Mucosa of descending colon (tissue), 3 donors: ENCODE data around the gene GTF3C2. TPM values are rescaled to one million over a fixed set of nuclear protein-coding genes. Genes with fewer than 3 reads are reported as not detected.

Source experiments
- ATAC-seq: fragments of 200-7000 bp; cut with Tn5 transposase; one replicate; pipeline ENCODE4 v1.9.1; 2020; ENCODE audit warnings: mild to moderate bottlenecking, moderate library complexity
- DNase-seq, 3 donors: peaks; one replicate each; pipeline ENCODE4 v3.0.0-alpha.2; 2020
- H3K36me3 ChIP-seq: fragments of 200-600 bp; one replicate; pipeline ENCODE4 v1.8.0; 2021; ENCODE audit warnings: low read depth, mild to moderate bottlenecking
- H3K4me1 ChIP-seq: fragments of 200-600 bp; one replicate; pipeline ENCODE4 v1.8.0; 2021; ENCODE audit warnings: low read depth, mild to moderate bottlenecking
- H3K4me3 ChIP-seq: fragments of 200-600 bp; one replicate; pipeline ENCODE4 v1.8.0; 2021; ENCODE audit warnings: mild to moderate bottlenecking
- H3K9me3 ChIP-seq: fragments of 200-600 bp; one replicate; pipeline ENCODE4 v1.8.0; 2021; ENCODE audit warnings: mild to moderate bottlenecking
- CTCF ChIP-seq: fragments of 200-600 bp; IDR thresholded peaks from one replicate; pipeline ENCODE4 v1.8.0; 2022; ENCODE audit warnings: antibody characterized with exemption, mild to moderate bottlenecking
- intact Hi-C, 2 donors: fragments of 100-400 bp; cut with DNase I in 1 of 2; cut with micrococcal nuclease in 1 of 2; formaldehyde crosslinking; loops; one replicate each; pipeline versions ENCODE4 v1.11.0 to v1.11.1; 2022; cut with DNase I, micrococcal nuclease
- total RNA-seq, 3 donors: library from RNA; stranded (reverse); fragmentation: NEBNext Ultra II Directional in 2 of 3; extraction: Animal tissue kit (Norgen Biotek cat#: 25700) in 2 of 3; gene quantifications; one replicate each; pipeline versions ENCODE4 v1.2.1 to v1.2.4, GENCODE V29; 2021 to 2023
- donor health status: DM: no; HTN: no; CAD: no; lungs with moderate emphysema.
- donor health status: DM: no; HTN: no; CAD: no.
- donor health status: DM: no; HTN: yes; CAD: no.

Gene GTF3C2
- total RNA-seq, 3 donors from 2014 or later: 53.7 to 83.5 (median 56.9) TPM

- DNase-seq (no peak), ATAC-seq (no peak)
- no peak for TF ChIP-seq CTCF
- Histone ChIP-seq H3K9me3 (no peaks in the 10 kb centered on the region), H3K36me3 (no peaks in the 10 kb centered on the region), H3K4me3 (no peak overlapping the region), H3K4me1 (no peaks in the 10 kb centered on the region)
- intact Hi-C loops: loop anchor here in 1 of 2 donors (10.0 kb wide), 1 partner anchor 194 kb away; no protein-coding TSS in a partner anchor
Observed at GRCh38 chr2:27288610-27289009, 68.0 kb downstream of the GTF3C2 start.

- no peaks in the 10 kb centered on the region for H3K4me1 ChIP-seq
- H3K9me3 ChIP-seq: no peaks in the 10 kb centered on the region
- intact Hi-C loops: loop anchor here in 1 of 2 donors (10.0 kb wide), 1 partner anchor 191 kb away; no protein-coding TSS in a partner anchor
Observed at GRCh38 chr2:27285481-27285880, 71.1 kb downstream of the GTF3C2 start.

GRCh38 chr2:27284996-27285395 is 71.6 kb downstream of the GTF3C2 start:
- no peak for ATAC-seq
- Histone ChIP-seq H3K4me1 (no peaks in the 10 kb centered on the region), H3K4me3 (no peak overlapping the region), H3K9me3 (no peaks in the 10 kb centered on the region), H3K36me3 (no peaks in the 10 kb centered on the region)
- TF ChIP-seq CTCF: no peak
- intact Hi-C loops: loop anchor here in 1 of 2 donors (10.0 kb wide), 1 partner anchor 190 kb away; no protein-coding TSS in a partner anchor
- no peak for DNase-seq

More at GRCh38 chr2:27285481-27285880, 71.1 kb downstream of the GTF3C2 start:
- DNase-seq: no peak
- Histone ChIP-seq H3K4me3 (no peak overlapping the region), H3K36me3 (no peaks in the 10 kb centered on the region)
- TF ChIP-seq CTCF: no peak
- no peak for ATAC-seq

- TF ChIP-seq CTCF: no peak
- no peaks in the 10 kb centered on the region for H3K4me1 ChIP-seq
- no peaks in the 10 kb centered on the region for H3K36me3 ChIP-seq
- H3K4me3 ChIP-seq: no peak overlapping the region
- ATAC-seq: no peak
- intact Hi-C loops: loop anchor here in 1 of 2 donors (10.0 kb wide), 1 partner anchor 188 kb away; no protein-coding TSS in a partner anchor
- no peaks in the 10 kb centered on the region for H3K9me3 ChIP-seq
- DNase-seq: no peak
Observed at GRCh38 chr2:27282892-27283291, 73.7 kb downstream of the GTF3C2 start.

GRCh38 chr2:27281855-27282559 is 74.6 kb downstream of the GTF3C2 start, which contains the start of gene TRIM54:
TRIM54 (plus strand) TSS chr2:27282429; CDS start chr2:27282732, 303 bp downstream.
- no peaks in the 10 kb centered on the region for H3K4me1 ChIP-seq

More at GRCh38 chr2:27281855-27282559, 74.6 kb downstream of the GTF3C2 start, which contains the start of gene TRIM54:
- ATAC-seq: no peak
- DNase-seq: no peak
- no peaks in the 10 kb centered on the region for H3K9me3 ChIP-seq
- no peaks in the 10 kb centered on the region for H3K36me3 ChIP-seq
- TF ChIP-seq CTCF: no peak
- H3K4me3 ChIP-seq: no peak within 1 kb of the TSS
- intact Hi-C loops: loop anchor here in 1 of 2 donors (10.0 kb wide), 1 partner anchor 187 kb away; no protein-coding TSS in a partner anchor
